ENCODE data around the gene HNRNPL.
"Not testable (repeated sequence)": the region's sequence is repeated elsewhere in the genome, so short reads cannot be mapped to it uniquely, and the experiment has no call there.

Gene HNRNPL

GRCh38 chr19:38843175-38843758, 6.5 kb downstream of the HNRNPL start:
- DNase-seq, result no peak

GRCh38 chr19:38842439-38843174, 7.2 kb downstream of the HNRNPL start:
- DNase-seq, result no peak

GRCh38 chr19:38841787-38842438, 7.9 kb downstream of the HNRNPL start:
- no peak for DNase-seq

GRCh38 chr19:38841180-38841766, 8.5 kb downstream of the HNRNPL start:
- no peak for DNase-seq

DNA sequence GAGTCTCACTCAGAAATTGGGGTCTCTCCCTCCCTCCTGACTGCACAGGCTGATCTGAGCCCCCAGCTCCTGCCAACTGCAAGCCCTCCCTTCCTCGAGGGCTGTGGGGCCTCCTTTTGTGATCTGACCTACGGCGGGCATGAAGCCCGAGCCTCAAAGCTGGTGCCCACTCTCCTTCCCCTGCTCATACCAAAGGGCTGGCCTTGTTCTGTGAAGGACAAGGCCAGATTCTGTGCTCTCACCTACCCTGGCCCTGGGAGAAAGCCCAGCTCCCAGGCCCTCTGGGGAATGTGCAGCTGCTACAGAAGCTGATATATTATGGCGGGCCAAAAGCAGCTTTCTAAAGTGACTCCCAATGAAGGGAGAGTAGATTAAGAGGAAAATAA, 9.2 kb downstream of the HNRNPL start:
- DNase-seq, result no peak

- DNase-seq, result no peak
Observed at GRCh38 chr19:38839816-38840582, 9.8 kb downstream of the HNRNPL start.

- DNase-seq, result no peak
Observed at GRCh38 chr19:38838986-38839761, 10.6 kb downstream of the HNRNPL start.

- DNase-seq, result no peak
Observed at GRCh38 chr19:38838208-38838985, 11.4 kb downstream of the HNRNPL start.

- no peak for DNase-seq
Observed at GRCh38 chr19:38837656-38838121, 12.1 kb downstream of the HNRNPL start.

DNA sequence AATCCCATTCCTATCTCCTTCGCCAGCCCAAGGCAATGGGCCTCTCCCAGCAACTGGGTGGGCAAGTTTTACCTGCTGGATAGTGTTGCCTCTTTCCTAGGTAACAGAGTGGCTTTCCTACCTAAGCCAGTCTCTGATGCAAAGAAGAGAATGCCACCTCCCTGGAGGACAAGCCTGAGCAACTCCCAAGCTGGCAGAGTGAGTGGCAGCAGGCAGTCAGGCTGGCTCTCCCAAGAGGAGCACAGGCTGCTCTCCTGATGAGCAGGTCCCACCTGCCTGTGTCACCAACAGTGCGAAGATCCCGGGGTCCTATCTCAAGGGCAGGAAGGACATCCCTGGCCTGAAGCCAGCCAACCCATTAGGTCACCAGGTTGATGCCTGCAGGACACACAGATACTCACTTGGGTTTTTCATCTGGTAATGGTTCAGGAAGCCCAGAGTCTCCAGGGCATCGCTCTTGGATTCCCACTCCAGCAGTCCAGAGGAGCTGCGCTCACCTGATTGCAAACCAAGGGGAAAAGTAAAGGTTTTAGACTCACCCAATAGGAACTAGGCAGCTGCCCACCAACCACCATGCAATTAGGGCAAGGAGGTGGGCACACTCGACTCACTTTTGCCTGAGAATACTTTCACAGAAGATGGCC, 12.7 kb downstream of the HNRNPL start:
- no peak for DNase-seq

- DNase-seq, result no peak
Observed at GRCh38 chr19:38836159-38836982, 13.4 kb downstream of the HNRNPL start.

DNA sequence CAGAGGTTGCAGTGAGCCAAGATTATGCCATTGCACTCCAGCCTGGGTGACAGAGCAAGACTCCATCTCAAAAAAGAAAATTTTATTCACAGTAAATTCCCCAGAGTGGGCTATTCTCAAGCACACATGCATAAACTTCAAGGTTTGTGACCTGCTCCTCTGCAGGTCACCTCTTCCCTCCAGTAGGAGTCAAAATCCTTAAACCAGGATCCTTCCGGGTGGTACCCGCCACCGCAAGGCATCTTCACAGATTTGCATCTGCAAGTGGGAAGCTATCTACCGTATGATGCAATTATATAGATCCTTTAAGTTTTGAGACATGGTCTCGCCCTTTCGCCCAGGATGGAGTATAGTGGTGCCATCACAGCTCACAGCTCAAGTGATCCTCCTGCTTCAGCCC, 15.2 kb downstream of the HNRNPL start:
- no peak for DNase-seq

- DNase-seq, result no peak
Observed at GRCh38 chr19:38834104-38834490, 15.7 kb downstream of the HNRNPL start.

DNA sequence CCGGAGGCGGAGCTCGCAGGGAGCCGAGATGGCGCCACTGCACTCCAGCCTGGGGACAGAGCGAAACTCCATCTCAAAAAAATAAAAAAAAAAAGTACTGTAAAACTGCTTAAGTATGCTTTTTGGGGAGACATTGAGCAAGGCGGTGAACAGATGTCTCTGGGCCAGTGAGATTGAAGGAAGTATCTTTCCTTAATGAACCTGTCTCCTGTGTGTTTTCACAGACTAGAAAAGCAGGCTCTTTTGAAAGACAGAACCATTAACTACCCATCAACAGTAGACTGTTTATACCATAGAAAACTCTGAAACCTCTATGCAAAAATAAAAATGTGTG, 16.7 kb downstream of the HNRNPL start:
- DNase-seq, result no peak

GRCh38 chr19:38831142-38831605, 18.6 kb downstream of the HNRNPL start:
- DNase-seq, result no peak

GRCh38 chr19:38830039-38830733, 19.6 kb downstream of the HNRNPL start:
- DNase-seq, result no peak

DNA sequence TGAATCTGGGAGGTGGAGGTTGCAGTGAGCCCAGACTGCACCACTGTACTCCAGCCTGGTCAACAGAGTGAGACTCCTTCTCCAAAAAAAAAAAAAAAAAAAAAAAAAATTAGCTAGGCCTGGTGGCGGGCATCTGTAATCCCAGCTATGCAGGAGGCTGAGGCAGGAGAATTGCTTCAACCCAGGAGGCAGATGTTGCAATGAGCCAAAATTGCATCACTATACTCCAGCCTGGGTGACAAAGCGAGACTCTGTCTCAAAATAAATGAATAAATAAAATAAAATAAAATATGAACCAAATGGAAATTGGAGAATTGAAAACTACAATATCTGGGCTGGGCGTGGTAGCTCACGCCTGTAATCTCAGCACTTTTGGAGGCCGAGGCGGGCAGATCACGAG, 20.6 kb downstream of the HNRNPL start:
- not testable (repeated sequence) for DNase-seq

GRCh38 chr19:38826856-38827551, 22.8 kb downstream of the HNRNPL start:
- no peak for DNase-seq

GRCh38 chr19:38825936-38826335, 23.9 kb downstream of the HNRNPL start:
- not testable (repeated sequence) for DNase-seq

Data from NCI-H1048 (cell line).